ENCODE data around the gene PKD1. TPM values are rescaled to one million over a fixed set of nuclear protein-coding genes. Genes with fewer than 3 reads are reported as not detected.

Gene PKD1
- total and polyA plus RNA-seq, 3 donors from 2014 or later, result 83.4 to 337 (median 323) TPM

DNA sequence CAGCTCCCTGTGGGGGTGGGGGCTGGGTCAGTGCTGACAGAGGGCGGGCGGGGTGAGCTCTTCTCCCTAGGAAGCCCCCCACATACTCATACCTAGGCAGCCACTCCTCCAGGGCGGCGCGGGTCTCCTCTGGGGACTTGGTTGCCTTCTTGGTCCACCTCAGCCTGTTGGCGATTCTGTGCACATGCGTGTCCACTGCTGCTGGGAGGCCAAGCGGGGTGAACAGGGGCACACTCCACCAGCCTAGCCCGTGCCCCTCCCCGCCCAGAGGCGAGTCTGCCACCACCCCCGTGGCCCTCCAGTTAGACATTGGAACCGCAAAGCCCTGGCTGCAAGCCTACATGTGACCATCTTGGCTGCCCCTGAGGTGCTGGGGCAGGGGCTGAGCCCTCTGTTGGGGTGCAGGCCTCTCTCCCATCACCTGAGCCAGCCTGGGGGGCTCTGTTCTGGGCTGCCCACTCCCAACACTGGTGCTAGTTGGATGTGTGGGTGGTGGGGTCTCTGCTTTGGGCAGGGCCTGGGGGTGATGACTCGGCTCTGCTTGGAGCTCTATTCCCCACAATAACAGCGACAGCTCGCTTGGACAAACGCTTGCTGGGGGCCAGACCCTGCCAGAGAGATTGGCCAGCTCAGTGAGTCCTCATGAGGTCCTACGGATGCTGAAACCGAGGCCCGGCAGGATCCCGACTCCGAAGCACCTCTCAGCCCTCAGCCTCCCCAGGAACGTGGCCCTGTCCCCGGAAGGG is 95.5 kb downstream of the PKD1 start:
- H3K27me3 ChIP-seq, result no peaks in the 10 kb centered on the region
- TF ChIP-seq, protein P1, sequence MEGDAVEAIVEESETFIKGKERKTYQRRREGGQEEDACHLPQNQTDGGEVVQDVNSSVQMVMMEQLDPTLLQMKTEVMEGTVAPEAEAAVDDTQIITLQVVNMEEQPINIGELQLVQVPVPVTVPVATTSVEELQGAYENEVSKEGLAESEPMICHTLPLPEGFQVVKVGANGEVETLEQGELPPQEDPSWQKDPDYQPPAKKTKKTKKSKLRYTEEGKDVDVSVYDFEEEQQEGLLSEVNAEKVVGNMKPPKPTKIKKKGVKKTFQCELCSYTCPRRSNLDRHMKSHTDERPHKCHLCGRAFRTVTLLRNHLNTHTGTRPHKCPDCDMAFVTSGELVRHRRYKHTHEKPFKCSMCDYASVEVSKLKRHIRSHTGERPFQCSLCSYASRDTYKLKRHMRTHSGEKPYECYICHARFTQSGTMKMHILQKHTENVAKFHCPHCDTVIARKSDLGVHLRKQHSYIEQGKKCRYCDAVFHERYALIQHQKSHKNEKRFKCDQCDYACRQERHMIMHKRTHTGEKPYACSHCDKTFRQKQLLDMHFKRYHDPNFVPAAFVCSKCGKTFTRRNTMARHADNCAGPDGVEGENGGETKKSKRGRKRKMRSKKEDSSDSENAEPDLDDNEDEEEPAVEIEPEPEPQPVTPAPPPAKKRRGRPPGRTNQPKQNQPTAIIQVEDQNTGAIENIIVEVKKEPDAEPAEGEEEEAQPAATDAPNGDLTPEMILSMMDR (IDR thresholded peaks at IDR 0.05), result no peak
- TF ChIP-seq POLR2A (IDR thresholded peaks at IDR 0.05), result no peak
- no peaks in the 10 kb centered on the region for H3K36me3 ChIP-seq (ENCODE audit: low read depth, missing control alignments)
- H3K27ac ChIP-seq, result peak overlapping the region; percentile 72 to 91
- H3K4me1 ChIP-seq, result peaks cover 64% of the 10 kb centered on the region
- H3K9me3 ChIP-seq, result no peaks in the 10 kb centered on the region
- DNase-seq, result no peak
- no peak overlapping the region for H3K4me3 ChIP-seq
- 79% methylated on average over 24 of the region's 24 CpGs; no CpG with 5 or more reads in 1 of the 2 donors for WGBS, 2 donors
- intact Hi-C loops (cut with DNase I; ENCODE audit: low total_unique reads), result no loop called here

DNA sequence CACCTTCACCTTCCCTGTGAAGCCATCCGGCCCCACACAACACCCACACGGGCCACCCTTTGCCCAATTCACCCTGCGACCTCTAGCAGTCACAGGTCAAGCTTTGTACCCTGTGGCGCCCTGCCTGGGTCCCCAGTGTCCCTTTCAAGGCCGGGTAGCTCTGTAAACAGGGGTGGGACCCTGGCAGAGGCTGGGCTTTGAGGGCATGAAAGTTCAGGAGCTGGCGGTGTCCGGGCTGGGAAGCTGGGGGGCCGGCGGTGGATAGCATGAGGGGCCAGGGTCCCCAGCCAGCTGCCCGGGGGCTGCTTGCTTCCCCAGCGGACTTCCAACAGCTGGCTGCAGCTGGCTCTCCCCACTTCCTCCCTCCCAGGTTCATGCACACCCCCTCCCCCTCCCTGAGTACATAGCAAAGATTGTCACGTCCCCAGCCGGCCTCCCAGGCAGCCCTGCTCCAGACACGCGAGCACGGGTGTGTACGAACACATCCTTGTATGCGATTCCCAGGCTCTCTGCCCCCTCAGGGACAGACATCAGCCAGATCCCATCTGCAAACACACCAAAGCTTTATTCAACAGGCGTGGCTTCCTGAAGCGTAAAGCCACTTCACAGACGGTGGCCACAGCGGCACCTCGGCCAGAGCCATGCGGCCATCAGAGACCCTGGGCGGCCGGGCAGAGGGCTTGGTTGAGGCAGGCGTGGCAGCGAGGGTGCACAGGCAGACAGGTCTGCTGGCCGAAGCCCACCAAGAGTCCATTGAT is 96.2 kb downstream of the PKD1 start:
- DNase-seq, result peak; percentile 90
- Histone ChIP-seq H3K4me3 (no peak overlapping the region), H3K4me1 (peaks cover 70% of the 10 kb centered on the region), H3K9me3 (no peaks in the 10 kb centered on the region), H3K27me3 (no peaks in the 10 kb centered on the region), H3K36me3 (ENCODE audit: low read depth, missing control alignments) (no peaks in the 10 kb centered on the region), H3K27ac (peak overlapping the region; percentile 89 to 91)
- WGBS, 2 donors, result 59 to 78% methylated on average over 17 to 29 of the region's 29 CpGs
- no peak for TF ChIP-seq POLR2A (IDR thresholded peaks at IDR 0.05)
- TF ChIP-seq, protein P1 (IDR thresholded peaks at IDR 0.05), result no peak
- intact Hi-C loops (cut with DNase I; ENCODE audit: low total_unique reads), result no loop called here

MicroRNAs encoded within 50 kb of the gene (microRNA counts, 767-probe panel; counts per million panel counts)
- microRNA hsa-miR-1225-3p, result 0 to 152 counts per million in 2 donors
- 0 to 152 counts per million in 2 donors for microRNA hsa-miR-1225-5p
- 0 to 152 counts per million in 2 donors for microRNA hsa-miR-3180
- 152 to 3,325 counts per million in 2 donors for microRNA hsa-miR-4516

Small RNA genes within 50 kb of the gene (microRNA-seq; reads per million reads assigned to microRNA genes)
- gene MIR1225 (ENCODE audit: borderline number of aligned reads in 2 of 2, borderline replicate concordance in 1 of 2), result 2.1 to 3.5 reads per million in 2 donors
- gene MIR3180-5 (ENCODE audit: borderline number of aligned reads in 2 of 2, borderline replicate concordance in 1 of 2), result 0 reads per million in 2 donors
- gene MIR4516 (ENCODE audit: borderline number of aligned reads in 2 of 2, borderline replicate concordance in 1 of 2), result 0 to 0.69 reads per million in 2 donors
- gene MIR6511B1 (ENCODE audit: borderline number of aligned reads in 2 of 2, borderline replicate concordance in 1 of 2), result 0 reads per million in 2 donors

Small RNA genes within 50 kb of the gene (small RNA-seq; reads per million reads assigned to genes)
- gene MIR1225, result 0.27 to 0.94 reads per million in 2 donors
- gene MIR3180-5, result 0 reads per million in 2 donors
- gene MIR4516, result 0 reads per million in 2 donors
- gene RF00019, result 0 reads per million in 2 donors
- gene SNORD60, result 0 reads per million in 2 donors

Other genes with a start within 250 kb of the PKD1 start
- 1 to 10 TPM in 1 of 2 donors, under 1 TPM in 1; 0.94 to 1.6 TPM for gene HS3ST6, start 217.5 kb downstream of the PKD1 start, total RNA-seq
- gene HS3ST6, start 217.5 kb downstream of the PKD1 start, polyA plus RNA-seq (ENCODE audit: insufficient read depth, low read depth, low replicate concordance), result 0.34 TPM
- gene MSRB1, start 192.7 kb downstream of the PKD1 start, total RNA-seq, result 10 to 100 TPM; 17.5 to 19.8 TPM
- gene MSRB1, start 192.7 kb downstream of the PKD1 start, polyA plus RNA-seq (ENCODE audit: insufficient read depth, low read depth, low replicate concordance), result 35.2 TPM
- 1 to 10 TPM; 7.3 to 9.8 TPM for gene RPL3L, start 181.2 kb downstream of the PKD1 start, total RNA-seq
- 10.4 TPM for gene RPL3L, start 181.2 kb downstream of the PKD1 start, polyA plus RNA-seq (ENCODE audit: insufficient read depth, low read depth, low replicate concordance)
- 100 to 1,000 TPM; 127 to 211 TPM for gene NDUFB10, start 176.4 kb downstream of the PKD1 start, total RNA-seq
- gene NDUFB10, start 176.4 kb downstream of the PKD1 start, polyA plus RNA-seq (ENCODE audit: insufficient read depth, low read depth, low replicate concordance), result 186 TPM
- 1,000 to 10,000 TPM in 1 of 2 donors, 100 to 1,000 TPM in 1; 744 to 1,779 TPM for gene RPS2, start 171.1 kb downstream of the PKD1 start, total RNA-seq
- 1,272 TPM for gene RPS2, start 171.1 kb downstream of the PKD1 start, polyA plus RNA-seq (ENCODE audit: insufficient read depth, low read depth, low replicate concordance)
- gene RNF151, start 169.0 kb downstream of the PKD1 start, total RNA-seq, result 100 to 1,000 TPM in 1 of 2 donors, 10 to 100 TPM in 1; 86.7 to 210 TPM
- gene RNF151, start 169.0 kb downstream of the PKD1 start, polyA plus RNA-seq (ENCODE audit: insufficient read depth, low read depth, low replicate concordance), result 153 TPM
- gene TBL3, start 163.8 kb downstream of the PKD1 start, total RNA-seq, result 100 to 1,000 TPM in 1 of 2 donors, 10 to 100 TPM in 1; 83.4 to 109 TPM
- gene TBL3, start 163.8 kb downstream of the PKD1 start, polyA plus RNA-seq (ENCODE audit: insufficient read depth, low read depth, low replicate concordance), result 77.1 TPM
- gene NOXO1, start 154.4 kb downstream of the PKD1 start, total RNA-seq, result 1 to 10 TPM; 4.8 to 7.6 TPM
- 3.7 TPM for gene NOXO1, start 154.4 kb downstream of the PKD1 start, polyA plus RNA-seq (ENCODE audit: insufficient read depth, low read depth, low replicate concordance)
- 10 to 100 TPM; 25.7 to 25.8 TPM for gene GFER, start 151.7 kb downstream of the PKD1 start, total RNA-seq
- gene GFER, start 151.7 kb downstream of the PKD1 start, polyA plus RNA-seq (ENCODE audit: insufficient read depth, low read depth, low replicate concordance), result 40.0 TPM
- gene SYNGR3, start 145.9 kb downstream of the PKD1 start, total RNA-seq, result 10 to 100 TPM; 20.9 to 33.5 TPM
- 10.0 TPM for gene SYNGR3, start 145.9 kb downstream of the PKD1 start, polyA plus RNA-seq (ENCODE audit: insufficient read depth, low read depth, low replicate concordance)
- 10 to 100 TPM; 80.4 to 94.6 TPM for gene ZNF598, start 126.1 kb downstream of the PKD1 start, total RNA-seq
- gene ZNF598, start 126.1 kb downstream of the PKD1 start, polyA plus RNA-seq (ENCODE audit: insufficient read depth, low read depth, low replicate concordance), result 46.3 TPM
- 1 to 10 TPM; 7.3 to 8.2 TPM for gene NPW, start 116.1 kb downstream of the PKD1 start, total RNA-seq
- gene NPW, start 116.1 kb downstream of the PKD1 start, polyA plus RNA-seq (ENCODE audit: insufficient read depth, low read depth, low replicate concordance), result 3.9 TPM
- gene NHERF2, start 109.0 kb downstream of the PKD1 start, total RNA-seq, result 10 to 100 TPM; 54.1 to 59.9 TPM
- gene NHERF2, start 109.0 kb downstream of the PKD1 start, polyA plus RNA-seq (ENCODE audit: insufficient read depth, low read depth, low replicate concordance), result 50.6 TPM
- 10 to 100 TPM; 24.6 to 35.6 TPM for gene NTHL1, start 88.1 kb downstream of the PKD1 start, total RNA-seq
- gene NTHL1, start 88.1 kb downstream of the PKD1 start, polyA plus RNA-seq (ENCODE audit: insufficient read depth, low read depth, low replicate concordance), result 18.0 TPM
- gene TSC2, start 87.9 kb downstream of the PKD1 start, total RNA-seq, result 100 to 1,000 TPM; 222 to 271 TPM
- 136 TPM for gene TSC2, start 87.9 kb downstream of the PKD1 start, polyA plus RNA-seq (ENCODE audit: insufficient read depth, low read depth, low replicate concordance)
- 1 to 10 TPM; 3.2 to 3.6 TPM for gene RAB26, start 12.7 kb upstream of the PKD1 start, total RNA-seq
- gene RAB26, start 12.7 kb upstream of the PKD1 start, polyA plus RNA-seq (ENCODE audit: insufficient read depth, low read depth, low replicate concordance), result 1.5 TPM
- 10 to 100 TPM; 36.0 to 46.1 TPM for gene TRAF7, start 19.9 kb upstream of the PKD1 start, total RNA-seq
- 44.6 TPM for gene TRAF7, start 19.9 kb upstream of the PKD1 start, polyA plus RNA-seq (ENCODE audit: insufficient read depth, low read depth, low replicate concordance)
- gene CASKIN1, start 60.7 kb upstream of the PKD1 start, total RNA-seq, result 100 to 1,000 TPM in 1 of 2 donors, 1 to 10 TPM in 1; 6.4 to 159 TPM
- 2.1 TPM for gene CASKIN1, start 60.7 kb upstream of the PKD1 start, polyA plus RNA-seq (ENCODE audit: insufficient read depth, low read depth, low replicate concordance)
- gene MLST8, start 69.6 kb upstream of the PKD1 start, total RNA-seq, result 100 to 1,000 TPM in 1 of 2 donors, 10 to 100 TPM in 1; 95.4 to 113 TPM
- 89.0 TPM for gene MLST8, start 69.6 kb upstream of the PKD1 start, polyA plus RNA-seq (ENCODE audit: insufficient read depth, low read depth, low replicate concordance)
- gene BRICD5, start 75.0 kb upstream of the PKD1 start, total RNA-seq, result 10 to 100 TPM; 37.8 to 66.5 TPM
- gene BRICD5, start 75.0 kb upstream of the PKD1 start, polyA plus RNA-seq (ENCODE audit: insufficient read depth, low read depth, low replicate concordance), result 25.1 TPM
- 100 to 1,000 TPM in 1 of 2 donors, 10 to 100 TPM in 1; 50.0 to 118 TPM for gene PGP, start 78.9 kb upstream of the PKD1 start, total RNA-seq
- gene PGP, start 78.9 kb upstream of the PKD1 start, polyA plus RNA-seq (ENCODE audit: insufficient read depth, low read depth, low replicate concordance), result 56.3 TPM
- gene E4F1, start 87.7 kb upstream of the PKD1 start, total RNA-seq, result 10 to 100 TPM; 57.4 to 69.4 TPM
- 20.0 TPM for gene E4F1, start 87.7 kb upstream of the PKD1 start, polyA plus RNA-seq (ENCODE audit: insufficient read depth, low read depth, low replicate concordance)
- 1 to 10 TPM; 2.5 to 3.5 TPM for gene DNASE1L2, start 100.5 kb upstream of the PKD1 start, total RNA-seq
- 1.1 TPM for gene DNASE1L2, start 100.5 kb upstream of the PKD1 start, polyA plus RNA-seq (ENCODE audit: insufficient read depth, low read depth, low replicate concordance)
- 10 to 100 TPM; 36.1 to 39.0 TPM for gene ECI1, start 115.7 kb upstream of the PKD1 start, total RNA-seq
- gene ECI1, start 115.7 kb upstream of the PKD1 start, polyA plus RNA-seq (ENCODE audit: insufficient read depth, low read depth, low replicate concordance), result 25.5 TPM
- 100 to 1,000 TPM; 261 to 294 TPM for gene RNPS1, start 132.2 kb upstream of the PKD1 start, total RNA-seq
- gene RNPS1, start 132.2 kb upstream of the PKD1 start, polyA plus RNA-seq (ENCODE audit: insufficient read depth, low read depth, low replicate concordance), result 197 TPM
- gene ABCA3, start 204.8 kb upstream of the PKD1 start, total RNA-seq, result 10 to 100 TPM; 35.1 to 38.1 TPM
- gene ABCA3, start 204.8 kb upstream of the PKD1 start, polyA plus RNA-seq (ENCODE audit: insufficient read depth, low read depth, low replicate concordance), result 24.5 TPM